AG04449 (cell line): Measurements from ENCODE around the gene KRT85.

Source experiments
- CTCF ChIA-PET: fragments of 350-600 bp; formaldehyde crosslinking; extraction: SDS; loops from one replicate; lab custom pipeline; 2021; ENCODE audit warnings: antibody characterized with exemption; lab: Yijun Ruan, JAX
- POLR2A ChIA-PET: fragments of 400-600, 350-600 bp; formaldehyde crosslinking; extraction: SDS; loops from one replicate; lab custom pipeline; 2020; ENCODE audit warnings: antibody characterized with exemption, inconsistent platforms; lab: Yijun Ruan, JAX
- DNase-seq: peaks from one replicate; pipeline ENCODE4 v3.0.0-alpha.2; 2010; ENCODE audit warnings: low read depth, low spot score
- H3K4me3 ChIP-seq: 2 replicates; pipeline ENCODE4 v1.5.1; 2011; ENCODE audit warnings: low read depth, mild to moderate bottlenecking, control low read depth, low read length
- TF ChIP-seq, protein P1 (sequence below): IDR thresholded peaks from one replicate; pipeline ENCODE4 v1.5.1; 2011; ENCODE audit warnings: mild to moderate bottlenecking, moderate library complexity, low read length, control low read depth, inconsistent platforms; ENCODE audit not compliant: insufficient read depth; ENCODE audit errors: missing control alignments

Gene KRT85

GRCh38 chr12:52312086-52312485 lies 55.2 kb downstream of the KRT85 start:
- no peak overlapping the region for H3K4me3 ChIP-seq
- no peak for DNase-seq
- CTCF ChIA-PET, result interaction anchor here (1.0 to 9.5 kb wide), 12 partner anchors 12 to 568 kb away, joined by 3 to 182 read pairs (median 4); partner anchors contain the start of gene KRT83
- TF ChIP-seq, protein P1, sequence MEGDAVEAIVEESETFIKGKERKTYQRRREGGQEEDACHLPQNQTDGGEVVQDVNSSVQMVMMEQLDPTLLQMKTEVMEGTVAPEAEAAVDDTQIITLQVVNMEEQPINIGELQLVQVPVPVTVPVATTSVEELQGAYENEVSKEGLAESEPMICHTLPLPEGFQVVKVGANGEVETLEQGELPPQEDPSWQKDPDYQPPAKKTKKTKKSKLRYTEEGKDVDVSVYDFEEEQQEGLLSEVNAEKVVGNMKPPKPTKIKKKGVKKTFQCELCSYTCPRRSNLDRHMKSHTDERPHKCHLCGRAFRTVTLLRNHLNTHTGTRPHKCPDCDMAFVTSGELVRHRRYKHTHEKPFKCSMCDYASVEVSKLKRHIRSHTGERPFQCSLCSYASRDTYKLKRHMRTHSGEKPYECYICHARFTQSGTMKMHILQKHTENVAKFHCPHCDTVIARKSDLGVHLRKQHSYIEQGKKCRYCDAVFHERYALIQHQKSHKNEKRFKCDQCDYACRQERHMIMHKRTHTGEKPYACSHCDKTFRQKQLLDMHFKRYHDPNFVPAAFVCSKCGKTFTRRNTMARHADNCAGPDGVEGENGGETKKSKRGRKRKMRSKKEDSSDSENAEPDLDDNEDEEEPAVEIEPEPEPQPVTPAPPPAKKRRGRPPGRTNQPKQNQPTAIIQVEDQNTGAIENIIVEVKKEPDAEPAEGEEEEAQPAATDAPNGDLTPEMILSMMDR, result no peak
- POLR2A ChIA-PET, result no interaction called here

DNA sequence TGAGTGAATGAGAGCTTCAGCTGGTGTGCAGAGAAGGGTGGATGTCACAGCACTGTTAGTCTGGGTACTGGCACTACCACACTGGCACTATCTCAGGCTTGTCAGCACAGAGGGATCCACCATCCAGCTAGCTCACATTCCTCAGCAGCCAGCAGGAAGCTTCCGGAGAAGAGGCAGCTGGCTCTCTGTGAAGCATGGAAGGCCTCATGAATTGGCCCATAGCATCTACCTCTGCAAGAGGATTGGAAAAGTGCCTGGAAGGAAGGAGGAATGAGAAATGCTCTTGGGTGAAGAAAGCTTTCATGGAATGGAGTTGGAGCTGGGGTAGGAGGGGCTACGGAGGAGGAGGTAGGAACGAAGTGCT lies 56.0 kb downstream of the KRT85 start:
- TF ChIP-seq, protein P1, result no peak
- H3K4me3 ChIP-seq, result no peak overlapping the region
- ChIA-PET CTCF (interaction anchor here (0.6 to 9.5 kb wide), 13 partner anchors 12 to 569 kb away, joined by 3 to 182 read pairs (median 4); partner anchors contain the start of gene KRT83), POLR2A (interaction anchor here (0.6 kb wide), 1 partner anchor 28 kb away, joined by 3 read pairs; no protein-coding TSS in a partner anchor)
- no peak for DNase-seq

GRCh38 chr12:52310622-52311284 lies 56.5 kb downstream of the KRT85 start:
- TF ChIP-seq, protein P1, result no peak
- no peak for DNase-seq
- ChIA-PET CTCF (interaction anchor here (1.1 to 9.5 kb wide), 11 partner anchors 11 to 569 kb away, joined by 3 to 182 read pairs (median 4); partner anchors contain the start of gene KRT83), POLR2A (no interaction called here)
- no peak overlapping the region for H3K4me3 ChIP-seq
